Measurements from ENCODE around the gene NR3C2.
"Not testable (repeated sequence)": the region's sequence is repeated elsewhere in the genome, so short reads cannot be mapped to it uniquely, and the experiment has no call there.

Gene NR3C2

GRCh38 chr4:148141501-148141900 is 300.7 kb downstream of the NR3C2 start:
- no peak overlapping the region for H3K4me3 ChIP-seq (ENCODE audit: low read depth, low read length)
- DNase-seq (ENCODE audit: low read depth): no peak
- TF ChIP-seq, protein P1, sequence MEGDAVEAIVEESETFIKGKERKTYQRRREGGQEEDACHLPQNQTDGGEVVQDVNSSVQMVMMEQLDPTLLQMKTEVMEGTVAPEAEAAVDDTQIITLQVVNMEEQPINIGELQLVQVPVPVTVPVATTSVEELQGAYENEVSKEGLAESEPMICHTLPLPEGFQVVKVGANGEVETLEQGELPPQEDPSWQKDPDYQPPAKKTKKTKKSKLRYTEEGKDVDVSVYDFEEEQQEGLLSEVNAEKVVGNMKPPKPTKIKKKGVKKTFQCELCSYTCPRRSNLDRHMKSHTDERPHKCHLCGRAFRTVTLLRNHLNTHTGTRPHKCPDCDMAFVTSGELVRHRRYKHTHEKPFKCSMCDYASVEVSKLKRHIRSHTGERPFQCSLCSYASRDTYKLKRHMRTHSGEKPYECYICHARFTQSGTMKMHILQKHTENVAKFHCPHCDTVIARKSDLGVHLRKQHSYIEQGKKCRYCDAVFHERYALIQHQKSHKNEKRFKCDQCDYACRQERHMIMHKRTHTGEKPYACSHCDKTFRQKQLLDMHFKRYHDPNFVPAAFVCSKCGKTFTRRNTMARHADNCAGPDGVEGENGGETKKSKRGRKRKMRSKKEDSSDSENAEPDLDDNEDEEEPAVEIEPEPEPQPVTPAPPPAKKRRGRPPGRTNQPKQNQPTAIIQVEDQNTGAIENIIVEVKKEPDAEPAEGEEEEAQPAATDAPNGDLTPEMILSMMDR (IDR thresholded peaks at IDR 0.05; ENCODE audit: low read depth, low read length, missing control alignments): no peak
- in situ Hi-C loops (cut with HindIII; ENCODE audit: low sequenced_read_pairs): no loop called here

GRCh38 chr4:148126825-148127224 is 315.4 kb downstream of the NR3C2 start:
- in situ Hi-C loops (cut with HindIII; ENCODE audit: low sequenced_read_pairs): no loop called here
- TF ChIP-seq, protein P1 (IDR thresholded peaks at IDR 0.05; ENCODE audit: low read depth, low read length, missing control alignments): no peak
- peak; percentile 26 for DNase-seq (ENCODE audit: low read depth)
- H3K4me3 ChIP-seq (ENCODE audit: low read depth, low read length): no peak overlapping the region

DNA sequence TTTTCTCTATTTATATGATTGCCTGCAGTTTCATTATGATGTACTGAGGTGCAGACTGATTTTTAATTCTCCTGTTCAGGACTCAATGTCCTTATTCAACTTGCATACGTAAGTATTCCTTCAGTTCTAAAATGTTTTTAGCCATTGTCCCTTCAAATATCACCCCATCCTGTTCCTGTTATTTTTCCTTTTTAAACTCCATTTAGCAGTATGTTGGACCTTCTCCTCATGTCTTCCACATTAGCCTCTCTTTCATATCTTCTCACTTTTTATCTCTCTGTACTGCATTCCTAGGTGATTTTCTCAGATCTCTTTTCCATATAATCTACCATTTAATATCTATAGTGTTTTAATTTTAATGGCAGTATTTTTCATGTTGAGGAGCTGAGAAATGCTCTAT is 317.7 kb downstream of the NR3C2 start:
- TF ChIP-seq, protein P1 (IDR thresholded peaks at IDR 0.05; ENCODE audit: low read depth, low read length, missing control alignments): no peak
- in situ Hi-C loops (cut with HindIII; ENCODE audit: low sequenced_read_pairs): no loop called here
- no peak overlapping the region for H3K4me3 ChIP-seq (ENCODE audit: low read depth, low read length)
- DNase-seq (ENCODE audit: low read depth): no peak

DNA sequence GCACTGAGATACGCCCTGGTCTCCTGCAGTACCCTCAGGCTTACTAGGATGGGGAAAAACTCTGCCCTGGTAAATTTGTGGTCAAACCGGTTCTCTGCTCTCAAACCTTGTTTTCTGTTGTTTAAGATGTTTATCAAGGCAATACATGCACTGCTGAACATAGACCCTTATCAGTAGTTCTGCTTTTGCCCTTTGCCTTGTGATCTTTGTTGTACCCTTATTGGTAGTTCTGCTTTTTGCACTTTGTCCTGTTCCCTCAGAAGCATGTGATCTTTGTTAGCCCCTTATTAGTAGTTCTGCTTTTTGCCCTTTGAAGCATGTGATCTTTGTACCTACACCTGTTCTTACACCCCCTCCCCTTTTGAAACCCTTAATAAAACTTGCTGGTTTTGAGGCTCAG is 319.1 kb downstream of the NR3C2 start:
- DNase-seq (ENCODE audit: low read depth); in situ Hi-C loops (cut with HindIII; ENCODE audit: low sequenced_read_pairs); H3K4me3 ChIP-seq (ENCODE audit: low read depth, low read length): not testable (repeated sequence)

- no peak for DNase-seq (ENCODE audit: low read depth)
- in situ Hi-C loops (cut with HindIII; ENCODE audit: low sequenced_read_pairs): no loop called here
- no peak overlapping the region for H3K4me3 ChIP-seq (ENCODE audit: low read depth, low read length)
- TF ChIP-seq, protein P1 (IDR thresholded peaks at IDR 0.05; ENCODE audit: low read depth, low read length, missing control alignments): no peak
Observed at GRCh38 chr4:148120216-148120615, 322.0 kb downstream of the NR3C2 start.

DNA sequence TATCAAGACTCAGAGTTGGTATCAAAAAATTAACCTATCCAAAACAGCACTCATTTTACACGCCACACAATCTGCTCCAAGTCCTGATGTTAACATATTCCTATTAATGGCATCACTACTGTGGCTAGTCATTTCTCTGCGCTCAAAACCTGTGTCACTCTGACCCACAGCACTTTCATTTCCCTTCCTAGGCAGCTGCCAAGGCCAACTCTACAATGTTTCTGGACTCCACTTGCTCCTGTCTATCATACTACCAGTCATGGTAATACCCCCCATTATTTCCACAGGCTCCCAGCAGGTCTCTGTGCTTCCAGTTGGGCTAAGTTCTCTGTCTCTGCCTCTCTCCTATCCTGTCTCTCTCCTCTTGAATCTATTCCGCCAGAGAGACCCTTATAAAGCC is 323.6 kb downstream of the NR3C2 start:
- no peak overlapping the region for H3K4me3 ChIP-seq (ENCODE audit: low read depth, low read length)
- in situ Hi-C loops (cut with HindIII; ENCODE audit: low sequenced_read_pairs): no loop called here
- TF ChIP-seq, protein P1 (IDR thresholded peaks at IDR 0.05; ENCODE audit: low read depth, low read length, missing control alignments): no peak
- DNase-seq (ENCODE audit: low read depth): no peak

GRCh38 chr4:148118179-148118578 is 324.0 kb downstream of the NR3C2 start:
- TF ChIP-seq, protein P1 (IDR thresholded peaks at IDR 0.05; ENCODE audit: low read depth, low read length, missing control alignments): no peak
- in situ Hi-C loops (cut with HindIII; ENCODE audit: low sequenced_read_pairs): no loop called here
- no peak for DNase-seq (ENCODE audit: low read depth)
- H3K4me3 ChIP-seq (ENCODE audit: low read depth, low read length): no peak overlapping the region

Measured in astrocyte of the cerebellum (primary cell).